HepG2 (cell line): ENCODE data around the gene DOCK3. TPM values are rescaled to one million over a fixed set of nuclear protein-coding genes. Genes with fewer than 3 reads are reported as not detected.

Experiments used
- ATAC-seq: fragments of 200-7000 bp; cut with Tn5 transposase; 3 replicates; pipeline ENCODE4 v1.9.1; 2020; ENCODE audit warnings: mild to moderate bottlenecking, moderate library complexity
- BruUV-seq: library from RNA; stranded (reverse); fragments of 400-500 nt; replicated peaks from 2 replicates; lab custom pipeline; 2021; lab: Mats Ljungman, UMichigan
- CTCF ChIA-PET: fragments of 300-600 bp; formaldehyde crosslinking; extraction: SDS; loops from one replicate; lab custom pipeline; 2021; ENCODE audit warnings: low total read pairs, inconsistent platforms, low intra/inter-chr PET ratio; lab: Yijun Ruan, JAX
- POLR2A ChIA-PET: fragments of 350-600 bp; sonication (Branson Sonifier 250); formaldehyde crosslinking; loops from one replicate; lab custom pipeline; 2020; ENCODE audit warnings: antibody characterized with exemption, inconsistent platforms; lab: Yijun Ruan, JAX
- DNase-seq: peaks from one replicate; pipeline ENCODE4 v3.0.0-alpha.2; 2015; ENCODE audit warnings: low spot score
- FAIRE-seq: peaks from 3 replicates; lab custom pipeline; 2011; peaks lifted over from hg19 to GRCh38; lab: Jason Lieb, UNC
- H2AFZ ChIP-seq: one replicate; pipeline ENCODE4 v1.6.1; 2011; ENCODE audit warnings: low read length, inconsistent platforms
- H3K27ac ChIP-seq: fragments of 300-600 bp; 3 replicates; pipeline ENCODE4 v1.8.0; 2011; ENCODE audit warnings: mixed run types, mild to moderate bottlenecking, mixed read lengths, low read length, inconsistent platforms; ENCODE audit not compliant: insufficient read depth; ENCODE audit errors: extremely low read length
- H3K27me3 ChIP-seq, 2 experiments: fragments of 200-600 bp in 1 of 2; 2 replicates in 1 of 2; 3 replicates in 1 of 2; pipeline versions ENCODE4 v1.6.0 to v1.8.0; 2011; ENCODE audit warnings: low read length in 2 of 2, mild to moderate bottlenecking in 2 of 2, moderate library complexity in 2 of 2, inconsistent platforms in 1 of 2; ENCODE audit not compliant: insufficient read depth in 2 of 2, control insufficient read depth in 1 of 2
- H3K36me3 ChIP-seq, 2 experiments: fragments of 200-600 bp in 1 of 2; replicated peaks in 1 of 2; 2 replicates in 1 of 2; 3 replicates in 1 of 2; pipeline versions ENCODE4 v1.5.1 to v1.8.0; 2011; ENCODE audit warnings: low read length in 2 of 2, inconsistent platforms in 1 of 2; ENCODE audit not compliant: insufficient read depth in 2 of 2, control insufficient read depth in 1 of 2
- H3K4me1 ChIP-seq: 2 replicates; pipeline ENCODE4 v1.5.1; 2012; ENCODE audit warnings: low read length, inconsistent platforms; ENCODE audit not compliant: insufficient read depth
- H3K4me2 ChIP-seq: 2 replicates; pipeline ENCODE4 v1.6.0; 2011; ENCODE audit warnings: low read depth, low read length, inconsistent platforms
- H3K4me3 ChIP-seq, 3 experiments: fragments of 200-600 bp in 1 of 3; sonication (generic), shearing (Covaris generic) in 1 of 3; replicated peaks in 1 of 3; 2 replicates each; pipeline ENCODE4 v1.5.1; 2011 to 2016; ENCODE audit warnings: low read length in 3 of 3, inconsistent platforms in 2 of 3, low read depth in 2 of 3, mild to moderate bottlenecking in 2 of 3, control low read depth in 1 of 3, mixed read lengths in 1 of 3; ENCODE audit not compliant: insufficient read depth in 1 of 3
- H3K79me2 ChIP-seq: one replicate; pipeline ENCODE4 v1.6.1; 2011; ENCODE audit warnings: low read length, inconsistent platforms; ENCODE audit not compliant: insufficient read depth
- H3K9ac ChIP-seq: 2 replicates; pipeline ENCODE4 v1.6.0; 2011; ENCODE audit warnings: mild to moderate bottlenecking, low read depth, low read length, inconsistent platforms; ENCODE audit not compliant: insufficient read depth
- H3K9me3 ChIP-seq: 2 replicates; pipeline ENCODE4 v1.5.1; 2012; ENCODE audit warnings: mild to moderate bottlenecking, low read length
- H4K20me1 ChIP-seq: 2 replicates; pipeline ENCODE4 v1.6.0; 2011; ENCODE audit warnings: inconsistent platforms, mild to moderate bottlenecking, low read length, moderate library complexity; ENCODE audit not compliant: insufficient read depth
- CREB1 ChIP-seq, 2 experiments: fragments of 450-650 bp in 1 of 2; IDR thresholded peaks; 2 replicates each; pipeline ENCODE4 v1.6.1; 2016 to 2017; ENCODE audit warnings: control low read depth in 1 of 2, mild to moderate bottlenecking in 1 of 2, missing compliant biosample characterization in 1 of 2, missing genetic modification characterization in 1 of 2
- FOXA1 ChIP-seq, 2 experiments: fragments of 450-650 bp in 1 of 2; sonication (generic) in 1 of 2; formaldehyde crosslinking in 1 of 2; IDR thresholded peaks; 2 replicates each; pipeline versions ENCODE4 v1.4.0 to v1.6.1; 2016 to 2020; ENCODE audit warnings: missing genetic modification reagents in 1 of 2
- FOXK1 ChIP-seq: sonication (generic); formaldehyde crosslinking; IDR thresholded peaks from 2 replicates; pipeline ENCODE4 v1.4.0; 2020; ENCODE audit warnings: low read depth, missing genetic modification reagents, borderline replicate concordance
- IKZF4 ChIP-seq: sonication (generic); formaldehyde crosslinking; IDR thresholded peaks from 2 replicates; pipeline ENCODE4 v1.5.1; 2020; ENCODE audit warnings: borderline replicate concordance, mild to moderate bottlenecking, low read depth, missing genetic modification reagents; ENCODE audit errors: not compliant biosample characterization
- LCORL ChIP-seq, 2 experiments: fragments of 450-650 bp in 1 of 2; sonication (generic) in 1 of 2; formaldehyde crosslinking in 1 of 2; IDR thresholded peaks; 2 replicates each; pipeline versions ENCODE4 v1.5.0 to v1.6.1; 2017 to 2020; ENCODE audit warnings: antibody characterized with exemption in 1 of 2, missing genetic modification reagents in 1 of 2
- MAFF ChIP-seq: IDR thresholded peaks from 2 replicates; pipeline ENCODE4 v1.6.1; 2011; ENCODE audit warnings: low read depth, low read length, improper control_type of control experiment
- MAFG ChIP-seq: sonication (generic); formaldehyde crosslinking; IDR thresholded peaks from 2 replicates; pipeline ENCODE4 v1.5.1; 2020; ENCODE audit warnings: mild to moderate bottlenecking, missing genetic modification reagents
- XBP1 ChIP-seq: sonication (generic); formaldehyde crosslinking; IDR thresholded peaks from 2 replicates; pipeline ENCODE4 v1.5.0; 2020; ENCODE audit warnings: missing genetic modification reagents
- ZNF121 ChIP-seq: sonication (generic); formaldehyde crosslinking; IDR thresholded peaks from 2 replicates; pipeline ENCODE4 v1.5.0; 2020; ENCODE audit warnings: mild to moderate bottlenecking, missing genetic modification reagents
- ZNF44 ChIP-seq: sonication (generic); formaldehyde crosslinking; IDR thresholded peaks from 2 replicates; pipeline ENCODE4 v1.5.1; 2020; ENCODE audit warnings: mild to moderate bottlenecking, missing genetic modification reagents
- WGBS: methylation state at CpG from one replicate; pipeline ENCODE4 v1.1.6; 2017; ENCODE audit warnings: low lambda C conversion rate; 5-methylcytosine and 5-hydroxymethylcytosine counted together
- in situ Hi-C: cut with HindIII; loops from 2 replicates; pipeline ENCODE4 v1.10.0; 2017; ENCODE audit warnings: low pct_unique_long_range_greater_than_20kb; ENCODE audit not compliant: extremely low pct_ligation_motif_present
- intact Hi-C: fragments of 100-400 bp; cut with micrococcal nuclease; formaldehyde crosslinking; loops from one replicate; pipeline ENCODE4 v1.10.0; 2022; ENCODE audit not compliant: unreplicated experiment
- polyA plus RNA-seq, 8 experiments: library from polyadenylated mRNA; depleted of rRNA in 3 of 8; stranded (reverse) in 7 of 8; unstranded in 1 of 8; fragments of >200 nt; fragmentation: Illumina TruSeq in 4 of 8; extraction: Trizol in 4 of 8; gene quantifications; 2 replicates each; pipeline versions ENCODE4 v1.2.1 to v1.2.3, GENCODE V29; 2011 to 2016; ENCODE audit warnings: low read depth in 4 of 8, missing spikeins in 1 of 8, mixed read lengths in 1 of 8; ENCODE audit not compliant: insufficient read depth in 1 of 8
- total RNA-seq, 5 experiments: library from RNA; depleted of rRNA; stranded (reverse); fragments of >200 nt; fragmentation: Illumina TruSeq; extraction: Trizol; gene quantifications; 2 replicates each; pipeline ENCODE4 v1.2.3, GENCODE V29; 2016; ENCODE audit warnings: low read depth in 1 of 5
- TF ChIP-seq, protein P1 (sequence below): sonication (generic); formaldehyde crosslinking; conservative IDR thresholded peaks from 2 replicates; pipeline ENCODE4 v1.4.0; 2020; ENCODE audit warnings: missing genetic modification reagents
- TF ChIP-seq, protein P2 (sequence below): sonication (generic); formaldehyde crosslinking; IDR thresholded peaks from 2 replicates; pipeline ENCODE4 v1.8.1; 2023; ENCODE audit warnings: mild to moderate bottlenecking, inconsistent platforms, moderate library complexity, missing genetic modification reagents, borderline replicate concordance
- TF ChIP-seq, protein P3 (sequence below): sonication (generic); formaldehyde crosslinking; IDR thresholded peaks from 2 replicates; pipeline ENCODE4 v1.5.0; 2020; ENCODE audit warnings: missing genetic modification reagents
- TF ChIP-seq, protein P4 (sequence below): sonication (generic); formaldehyde crosslinking; IDR thresholded peaks from 2 replicates; pipeline ENCODE4 v1.8.0; 2022; ENCODE audit warnings: mild to moderate bottlenecking, missing genetic modification reagents

DOCK3 gene
- total and polyA plus RNA-seq, 2 of the 13 experiments (the other 11 are each of a cell fraction or from before 2014, with no cell fraction given), result not detected

DNA sequence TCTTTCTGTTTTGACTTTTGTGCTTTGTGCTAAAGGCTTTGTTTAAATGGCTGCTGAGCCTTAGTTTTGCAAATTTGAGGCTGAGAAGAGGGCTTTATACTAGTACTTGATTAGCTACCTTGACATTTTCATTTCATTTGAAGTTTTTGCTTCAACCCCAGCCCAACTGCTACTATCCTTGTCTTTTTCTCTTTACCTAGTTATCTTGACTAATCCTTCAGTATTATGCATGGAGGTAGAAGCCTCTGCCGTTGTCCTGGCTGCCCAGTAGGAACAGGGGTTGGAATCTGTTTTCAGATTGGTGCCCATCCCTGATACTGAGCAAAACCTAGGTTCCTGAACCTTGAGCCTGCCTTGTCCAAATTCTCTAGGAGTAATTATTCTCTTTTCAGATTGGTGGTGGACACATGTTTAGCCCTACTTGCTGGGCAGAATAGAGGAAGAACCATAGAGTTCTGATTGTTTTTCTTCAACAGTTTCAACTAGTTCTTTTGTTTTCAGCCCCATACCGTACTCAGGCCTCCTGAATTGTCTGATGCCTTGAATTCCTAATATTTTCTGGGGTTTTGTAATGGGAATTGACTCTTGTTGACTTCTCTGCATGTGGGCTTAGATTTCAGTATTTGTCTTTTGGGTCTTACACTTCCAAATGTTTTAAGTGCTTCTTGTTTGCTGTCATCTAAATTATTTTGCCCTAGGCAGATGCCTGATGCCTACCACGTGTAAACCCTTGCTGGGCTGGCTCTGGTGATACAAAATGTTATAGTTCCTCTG is 143.2 kb downstream of the DOCK3 start:
- no peaks in the 10 kb centered on the region for H3K9me3 ChIP-seq
- H3K4me3 ChIP-seq, result no peak overlapping the region
- no peak for DNase-seq
- FAIRE-seq, result no peak
- POLR2A ChIA-PET, result no interaction called here
- H4K20me1 ChIP-seq, result no peaks in the 10 kb centered on the region
- H3K4me2 ChIP-seq, result no peak overlapping the region
- no peak overlapping the region for H3K9ac ChIP-seq
- CTCF ChIA-PET, result no interaction called here
- TF ChIP-seq IKZF4 (CRISPR knock-in tag) (no peak), XBP1 (CRISPR knock-in tag) (no peak), LCORL (IDR thresholded peaks at IDR 0.05) (no peak), LCORL (CRISPR knock-in tag; IDR thresholded peaks at IDR 0.05) (no peak), FOXA1 (IDR thresholded peaks at IDR 0.05) (no peak), FOXA1 (CRISPR knock-in tag; IDR thresholded peaks at IDR 0.05) (no peak), ZNF121 (CRISPR knock-in tag) (no peak), MAFF (no peak), CREB1 (IDR thresholded peaks at IDR 0.05) (no peak), CREB1 (CRISPR knock-in tag; IDR thresholded peaks at IDR 0.05) (no peak), MAFG (CRISPR knock-in tag) (no peak), ZNF44 (no peak), FOXK1 (no peak)
- TF ChIP-seq, protein P1, sequence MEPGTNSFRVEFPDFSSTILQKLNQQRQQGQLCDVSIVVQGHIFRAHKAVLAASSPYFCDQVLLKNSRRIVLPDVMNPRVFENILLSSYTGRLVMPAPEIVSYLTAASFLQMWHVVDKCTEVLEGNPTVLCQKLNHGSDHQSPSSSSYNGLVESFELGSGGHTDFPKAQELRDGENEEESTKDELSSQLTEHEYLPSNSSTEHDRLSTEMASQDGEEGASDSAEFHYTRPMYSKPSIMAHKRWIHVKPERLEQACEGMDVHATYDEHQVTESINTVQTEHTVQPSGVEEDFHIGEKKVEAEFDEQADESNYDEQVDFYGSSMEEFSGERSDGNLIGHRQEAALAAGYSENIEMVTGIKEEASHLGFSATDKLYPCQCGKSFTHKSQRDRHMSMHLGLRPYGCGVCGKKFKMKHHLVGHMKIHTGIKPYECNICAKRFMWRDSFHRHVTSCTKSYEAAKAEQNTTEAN (CRISPR knock-in tag), result no peak
- TF ChIP-seq, protein P2, sequence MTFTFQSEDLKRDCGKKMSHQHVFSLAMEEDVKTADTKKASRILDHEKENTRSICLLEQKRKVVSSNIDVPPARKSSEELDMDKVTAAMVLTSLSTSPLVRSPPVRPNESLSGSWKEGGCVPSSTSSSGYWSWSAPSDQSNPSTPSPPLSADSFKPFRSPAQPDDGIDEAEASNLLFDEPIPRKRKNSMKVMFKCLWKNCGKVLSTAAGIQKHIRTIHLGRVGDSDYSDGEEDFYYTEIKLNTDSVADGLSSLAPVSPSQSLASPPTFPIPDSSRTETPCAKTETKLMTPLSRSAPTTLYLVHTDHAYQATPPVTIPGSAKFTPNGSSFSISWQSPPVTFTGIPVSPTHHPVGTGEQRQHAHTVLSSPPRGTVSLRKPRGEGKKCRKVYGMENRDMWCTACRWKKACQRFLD (CRISPR knock-in tag), result no peak
- TF ChIP-seq, protein P3, sequence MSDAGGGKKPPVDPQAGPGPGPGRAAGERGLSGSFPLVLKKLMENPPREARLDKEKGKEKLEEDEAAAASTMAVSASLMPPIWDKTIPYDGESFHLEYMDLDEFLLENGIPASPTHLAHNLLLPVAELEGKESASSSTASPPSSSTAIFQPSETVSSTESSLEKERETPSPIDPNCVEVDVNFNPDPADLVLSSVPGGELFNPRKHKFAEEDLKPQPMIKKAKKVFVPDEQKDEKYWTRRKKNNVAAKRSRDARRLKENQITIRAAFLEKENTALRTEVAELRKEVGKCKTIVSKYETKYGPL (CRISPR knock-in tag), result no peak
- TF ChIP-seq, protein P4, sequence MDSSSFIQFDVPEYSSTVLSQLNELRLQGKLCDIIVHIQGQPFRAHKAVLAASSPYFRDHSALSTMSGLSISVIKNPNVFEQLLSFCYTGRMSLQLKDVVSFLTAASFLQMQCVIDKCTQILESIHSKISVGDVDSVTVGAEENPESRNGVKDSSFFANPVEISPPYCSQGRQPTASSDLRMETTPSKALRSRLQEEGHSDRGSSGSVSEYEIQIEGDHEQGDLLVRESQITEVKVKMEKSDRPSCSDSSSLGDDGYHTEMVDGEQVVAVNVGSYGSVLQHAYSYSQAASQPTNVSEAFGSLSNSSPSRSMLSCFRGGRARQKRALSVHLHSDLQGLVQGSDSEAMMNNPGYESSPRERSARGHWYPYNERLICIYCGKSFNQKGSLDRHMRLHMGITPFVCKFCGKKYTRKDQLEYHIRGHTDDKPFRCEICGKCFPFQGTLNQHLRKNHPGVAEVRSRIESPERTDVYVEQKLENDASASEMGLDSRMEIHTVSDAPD (CRISPR knock-in tag), result no peak
- TF ChIP-seq, all 625 proteins: peak for 0
- no peaks in the 10 kb centered on the region for H3K27me3 ChIP-seq
- no peak overlapping the region for H3K27ac ChIP-seq
- no peak overlapping the region for H2AFZ ChIP-seq
- intact Hi-C loops (no loop called here), in situ Hi-C loops (no loop called here)
- H3K4me1 ChIP-seq, result no peaks in the 10 kb centered on the region
- BruUV-seq, result no TSS peak
- H3K36me3 ChIP-seq, result no peaks in the 10 kb centered on the region
- no peaks in the 10 kb centered on the region for H3K79me2 ChIP-seq
- 0% methylated on average over 3 of the region's 3 CpGs for WGBS
- no peak for ATAC-seq
